Stromal cell of bone marrow (primary cell): ENCODE data around the gene SV2A.
"Not testable (repeated sequence)": the region's sequence is repeated elsewhere in the genome, so short reads cannot be mapped to it uniquely, and the experiment has no call there.

Experiments
- DNase-seq: peaks from one replicate; pipeline ENCODE4 v3.0.0-alpha.2; 2012; ENCODE audit warnings: low read depth

The SV2A gene

GRCh38 chr1:149886121-149886395, 31.6 kb downstream of the SV2A start:
- not testable (repeated sequence) for DNase-seq

- DNase-seq, result peak; percentile 86
These were observed 32.1 kb downstream of the SV2A start for GRCh38 chr1:149885339-149886120.

GRCh38 chr1:149884433-149885338, 33.0 kb downstream of the SV2A start:
- DNase-seq, result no peak

GRCh38 chr1:149883598-149884247, 33.9 kb downstream of the SV2A start:
- DNase-seq, result no peak

GRCh38 chr1:149881876-149882275, 35.8 kb downstream of the SV2A start:
- DNase-seq, result no peak

- no peak for DNase-seq
These were observed 38.1 kb downstream of the SV2A start for GRCh38 chr1:149879556-149879955.

GRCh38 chr1:149877211-149877946, 40.3 kb downstream of the SV2A start:
- no peak for DNase-seq

GRCh38 chr1:149873060-149873459, 44.6 kb downstream of the SV2A start:
- not testable (repeated sequence) for DNase-seq

GRCh38 chr1:149866887-149867286, 50.8 kb downstream of the SV2A start:
- not testable (repeated sequence) for DNase-seq

- DNase-seq, result not testable (repeated sequence)
These were observed 56.1 kb downstream of the SV2A start for GRCh38 chr1:149861497-149862054.

- DNase-seq, result not testable (repeated sequence)
These were observed 56.8 kb downstream of the SV2A start for GRCh38 chr1:149860684-149861496.

GRCh38 chr1:149860271-149860670, 57.4 kb downstream of the SV2A start:
- not testable (repeated sequence) for DNase-seq
